Measurements from ENCODE around the gene CYP21A2.

- TF ChIP-seq CTCF (IDR thresholded peaks at IDR 0.05; ENCODE audit: low read depth, low read length) (no peak), EZH2phosphoT487 (IDR thresholded peaks at IDR 0.05; ENCODE audit: low read depth) (no peak)
Measured at GRCh38 chr6:32056254-32056653, 18.0 kb downstream of the CYP21A2 start.

Data from OCI-LY3 (cell line).